HG02938 (cell line): Measurements from ENCODE around the gene HBZ.
"Not testable (repeated sequence)": the region's sequence is repeated elsewhere in the genome, so short reads cannot be mapped to it uniquely, and the experiment has no call there.

ENCODE experiments used
- ATAC-seq: cut with Tn5 transposase; IDR thresholded peaks from one replicate; pipeline ENCODE4 v1.9.1; 2021; ENCODE audit warnings: mild to moderate bottlenecking, moderate library complexity; ENCODE audit not compliant: unreplicated experiment

HBZ gene

GRCh38 chr16:152141-153128 is at the start of gene HBZ:
Gene HBZ, plus strand, starts transcription at chr16:152644. Its CDS starts 266 bp downstream, at chr16:152910.
- no peak for ATAC-seq

DNA sequence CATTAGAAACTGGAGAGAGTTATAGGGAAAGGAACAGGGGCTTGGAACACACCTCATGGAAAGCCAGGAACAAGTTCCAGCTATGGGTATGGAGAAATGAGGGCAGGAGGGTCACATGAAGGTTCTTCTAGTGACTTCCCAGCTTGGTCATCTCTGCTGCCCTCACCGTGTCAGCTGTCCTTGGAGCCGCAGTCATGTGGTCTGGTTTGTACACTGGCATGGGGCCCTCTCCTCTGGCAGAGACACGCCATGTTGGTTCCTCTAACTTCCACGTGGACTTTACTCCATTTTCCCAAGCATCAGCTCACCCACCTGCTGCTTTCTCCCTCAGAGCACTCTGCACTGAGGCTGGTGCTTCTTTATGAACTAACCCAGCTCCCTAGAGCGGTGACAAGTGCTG is 48.1 kb upstream of the HBZ start:
- ATAC-seq = no peak

GRCh38 chr16:104928-105327 is 47.5 kb upstream of the HBZ start:
- ATAC-seq = no peak

GRCh38 chr16:105521-105920 is 46.9 kb upstream of the HBZ start:
- ATAC-seq = no peak

DNA sequence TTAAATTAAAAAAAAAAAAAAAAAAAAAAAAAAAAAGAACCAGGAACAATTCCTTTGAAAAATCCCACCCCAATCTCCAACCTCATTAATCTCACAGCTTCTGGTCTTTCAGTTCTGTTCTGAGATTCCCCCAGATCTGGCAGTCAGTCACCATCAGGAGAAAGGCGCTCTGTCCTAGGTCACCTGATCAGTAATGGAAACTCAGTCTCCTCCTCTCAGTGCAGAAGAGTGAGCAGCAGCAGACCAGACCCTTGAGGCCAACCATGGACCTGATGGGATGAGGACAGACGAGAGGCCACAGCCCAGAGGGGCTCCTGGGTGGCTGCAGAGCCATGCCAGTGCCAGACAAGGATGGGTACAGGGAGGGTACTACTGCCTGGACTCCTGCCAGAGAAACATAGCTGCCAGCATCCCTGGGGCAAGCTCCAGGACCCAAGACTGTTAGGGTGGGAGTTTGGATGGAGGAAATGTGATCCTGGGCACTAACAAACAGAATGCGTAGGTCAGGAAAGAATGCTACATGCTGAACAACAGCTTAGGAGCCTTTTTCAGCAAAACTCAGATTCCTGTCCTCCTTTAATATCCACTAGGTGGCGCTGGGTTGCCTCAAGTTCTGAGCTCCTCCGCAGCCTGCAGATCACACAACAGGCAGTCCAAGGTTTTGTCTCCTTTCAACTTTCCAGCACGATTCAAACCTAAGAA is 45.7 kb upstream of the HBZ start:
- ATAC-seq = no peak

DNA sequence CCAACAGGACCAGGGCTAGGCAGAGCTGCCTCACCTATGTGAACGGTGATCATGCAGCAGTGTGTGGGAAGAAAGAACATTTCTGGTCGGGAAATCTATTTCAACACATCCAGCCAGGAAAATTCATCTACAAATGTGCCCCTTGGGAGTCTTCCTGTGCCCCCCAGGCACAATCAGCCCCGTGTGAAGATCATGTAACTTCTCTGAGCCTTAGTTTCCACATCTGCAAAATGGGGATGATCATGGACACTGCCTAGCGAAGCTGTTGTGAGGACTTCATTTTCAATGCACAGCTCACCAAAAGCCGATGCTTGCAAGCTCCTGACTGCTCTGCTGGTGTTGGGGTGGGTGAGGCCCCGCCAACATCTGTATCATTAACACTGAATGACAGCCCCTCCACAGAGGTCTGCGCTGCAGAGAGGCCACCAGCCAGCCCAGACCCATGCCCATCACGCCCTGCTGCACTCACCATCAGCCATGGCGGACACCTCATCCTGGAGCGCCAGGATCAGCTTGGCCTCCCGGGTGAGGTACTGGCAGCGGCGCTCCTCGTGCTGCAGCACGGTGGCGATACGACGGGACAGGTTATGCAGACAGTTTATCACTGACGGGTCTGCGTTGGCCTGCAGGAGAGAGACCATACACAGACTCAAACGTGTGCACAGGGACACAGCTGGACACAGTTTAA is 40.1 kb upstream of the HBZ start:
- no peak for ATAC-seq

DNA sequence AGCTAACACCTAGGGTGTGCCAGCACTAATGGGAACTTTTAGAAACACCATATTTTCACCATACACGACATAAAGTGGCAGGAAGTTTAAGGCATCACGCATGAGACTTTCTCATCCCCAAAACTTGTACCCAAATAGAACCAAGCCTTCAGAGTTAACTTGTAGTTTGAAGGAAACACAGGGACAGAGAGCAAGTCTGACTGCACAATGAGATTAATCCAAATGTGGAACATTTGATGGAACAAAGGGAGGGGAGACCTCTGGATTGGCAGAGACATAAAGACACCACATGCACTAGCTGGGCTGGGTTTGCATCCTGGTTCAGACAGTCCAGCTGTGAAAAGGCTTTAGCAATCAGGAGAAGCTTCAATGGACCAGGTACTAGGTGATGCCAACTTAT is 38.1 kb upstream of the HBZ start:
- ATAC-seq = no peak

- no peak for ATAC-seq
These were observed 36.4 kb upstream of the HBZ start for GRCh38 chr16:116015-116414.

DNA sequence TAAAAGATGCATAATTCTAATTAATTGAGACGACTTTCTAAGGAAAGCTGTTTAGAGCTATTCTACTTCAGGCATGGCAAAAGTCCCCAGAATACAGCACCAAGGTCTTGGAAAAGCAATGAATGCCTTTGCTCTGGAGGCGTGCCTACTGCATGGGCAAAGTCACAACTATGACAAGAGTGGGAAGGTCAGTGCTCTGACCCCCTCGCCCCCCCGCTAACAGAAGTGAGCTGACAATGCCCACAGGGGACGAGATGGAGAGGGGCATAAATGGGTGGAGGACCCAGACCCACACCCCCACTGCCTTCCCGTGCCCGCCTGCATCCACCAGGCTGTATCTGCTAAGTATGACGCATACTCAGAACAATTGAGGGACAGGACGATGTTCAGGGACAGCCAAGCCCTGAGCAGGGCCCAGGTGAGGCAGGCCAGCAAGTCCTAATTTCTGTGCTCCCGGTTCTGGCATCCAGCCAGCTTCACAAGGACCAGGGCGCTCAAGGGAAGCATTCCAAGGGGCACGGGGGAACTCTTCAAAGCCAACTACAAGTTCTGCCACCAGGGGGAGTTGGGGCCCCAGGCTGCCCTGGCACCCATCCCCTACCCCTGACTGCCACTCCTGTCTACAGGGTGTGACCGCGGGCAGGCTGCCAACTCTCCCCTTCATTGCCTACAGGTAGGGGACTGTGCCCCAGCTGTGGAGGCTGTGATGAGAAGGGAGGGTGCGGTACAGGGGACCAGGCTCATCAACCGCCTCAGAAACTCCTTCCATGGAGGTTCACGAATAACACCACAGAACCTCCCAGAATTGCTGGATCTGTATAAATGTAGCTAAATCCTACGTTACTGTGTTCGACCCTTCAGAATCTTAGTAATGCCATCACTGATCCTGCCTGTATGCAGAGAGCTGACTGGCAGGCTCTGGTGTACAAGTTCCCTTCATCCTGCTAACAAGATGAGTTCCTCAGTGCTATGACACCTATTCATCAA is 34.8 kb upstream of the HBZ start:
- ATAC-seq = no peak

- ATAC-seq = no peak
These were observed 33.6 kb upstream of the HBZ start for GRCh38 chr16:118857-119256.

DNA sequence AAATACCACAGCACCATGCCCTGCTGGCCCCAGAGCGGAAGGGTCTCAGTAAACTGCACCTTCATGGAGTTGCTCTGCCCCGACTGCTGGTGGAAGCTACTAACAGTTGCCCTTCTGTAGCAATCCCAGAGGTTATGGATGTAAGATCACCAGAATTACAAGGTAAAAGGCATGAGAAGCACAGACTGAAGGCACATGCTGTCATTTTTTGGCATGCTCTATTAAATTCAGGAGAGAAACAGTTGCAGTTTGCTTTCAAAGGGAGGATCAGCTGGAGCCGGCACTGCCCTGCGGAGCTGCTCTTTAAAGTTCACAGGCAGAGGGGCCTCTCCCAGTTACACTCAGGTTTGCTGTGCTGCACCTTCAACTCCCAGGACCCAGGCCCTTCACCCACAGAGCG is 33.1 kb upstream of the HBZ start:
- ATAC-seq = no peak

GRCh38 chr16:119835-120491 is 32.5 kb upstream of the HBZ start:
- ATAC-seq = no peak

DNA sequence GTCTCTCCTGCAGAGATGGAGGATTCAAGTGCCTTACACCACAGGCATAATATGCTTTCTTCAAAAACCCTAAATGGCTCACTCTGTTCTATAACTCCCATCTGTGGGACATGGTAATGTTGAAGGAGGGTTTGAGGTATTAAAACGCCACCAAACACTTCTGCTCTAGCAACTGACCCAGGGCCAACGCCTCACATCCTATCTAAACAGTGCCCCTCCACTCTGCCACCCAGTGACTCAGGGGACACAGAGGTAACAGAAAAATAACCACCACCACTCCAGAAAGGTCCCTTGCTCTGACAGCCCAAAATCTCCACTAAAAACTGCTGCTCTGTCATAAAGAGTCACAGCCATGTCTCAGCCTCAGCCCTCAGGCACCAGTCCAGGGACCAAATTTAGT is 31.7 kb upstream of the HBZ start:
- no peak for ATAC-seq

- no peak for ATAC-seq
These were observed 30.1 kb upstream of the HBZ start for GRCh38 chr16:122361-122760.

DNA sequence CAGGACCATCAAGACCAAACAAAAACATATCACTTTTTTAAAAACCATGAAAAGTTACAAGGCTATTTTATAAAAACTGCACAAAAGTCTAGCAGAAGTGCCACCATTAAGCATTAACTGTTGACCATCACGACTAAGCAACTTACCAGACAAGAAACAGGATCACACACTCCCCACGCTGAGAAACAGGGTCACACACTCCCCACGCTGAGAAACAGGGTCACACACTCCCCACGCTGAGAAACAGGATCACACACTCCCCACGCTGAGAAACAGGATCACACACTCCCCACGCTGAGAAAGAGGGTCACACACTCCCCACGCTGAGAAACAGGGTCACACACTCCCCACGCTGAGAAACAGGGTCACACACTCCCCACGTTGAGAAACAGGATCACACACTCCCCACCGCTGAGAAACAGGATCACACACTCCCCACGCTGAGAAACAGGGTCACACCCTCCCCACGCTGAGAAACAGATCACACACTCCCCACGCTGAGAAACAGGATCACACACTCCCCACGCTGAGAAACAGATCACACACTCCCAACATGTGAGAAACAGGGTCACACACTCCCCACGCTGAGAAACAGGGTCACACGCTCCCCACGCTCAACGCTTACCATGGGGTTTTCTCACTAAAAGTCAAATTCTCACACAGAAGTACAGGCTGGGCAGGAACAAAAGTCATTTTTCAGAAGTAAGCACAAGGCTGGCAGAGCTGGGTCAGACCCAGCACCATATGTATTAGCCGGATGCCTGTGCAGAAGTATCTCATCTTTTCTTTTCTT is 28.7 kb upstream of the HBZ start:
- not testable (repeated sequence) for ATAC-seq

GRCh38 chr16:125011-125410 is 27.4 kb upstream of the HBZ start:
- ATAC-seq = no peak

- no peak for ATAC-seq
These were observed 23.4 kb upstream of the HBZ start for GRCh38 chr16:129075-129474.

- no peak for ATAC-seq
These were observed 21.8 kb upstream of the HBZ start for GRCh38 chr16:130533-131173.

DNA sequence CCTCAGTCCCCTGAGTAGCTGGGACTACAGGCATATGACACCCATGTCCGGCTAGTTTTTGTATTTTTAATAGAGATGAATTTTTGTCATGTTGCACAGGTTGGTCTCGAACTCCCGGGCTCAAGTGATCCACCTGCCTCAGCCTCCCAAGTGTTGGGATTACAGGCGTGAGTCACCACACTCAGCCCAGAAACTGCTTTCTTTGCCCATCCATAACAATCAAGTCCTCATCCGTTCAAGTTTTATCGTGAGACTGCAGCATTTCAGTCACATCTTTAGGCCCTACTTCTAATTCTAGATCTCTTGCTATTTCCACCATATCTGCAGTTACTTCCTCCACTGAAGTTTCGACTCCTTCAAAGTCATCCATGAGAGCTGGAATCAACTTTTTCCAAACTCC is 20.3 kb upstream of the HBZ start:
- ATAC-seq = no peak
